ENCODE data around the gene USP13. TPM values are rescaled to one million over a fixed set of nuclear protein-coding genes. Genes with fewer than 3 reads are reported as not detected.

Gene USP13
- total and polyA plus RNA-seq, 2 of the 13 experiments (the other 11 are each of a cell fraction or from before 2014, with no cell fraction given): 15.9 to 36.7 TPM

- H3K36me3 ChIP-seq (replicated peaks in 1 of 2; ENCODE audit: control insufficient read depth in 1 of 2, insufficient read depth in 2 of 2, low read length in 2 of 2): no peaks in the 10 kb centered on the region
- in situ Hi-C loops (cut with HindIII; ENCODE audit: extremely low pct_ligation_motif_present, low pct_unique_long_range_greater_than_20kb) (loop anchor here (25.0 kb wide), 1 partner anchor 778 kb away; no protein-coding TSS in a partner anchor), intact Hi-C loops (cut with micrococcal nuclease; ENCODE audit: unreplicated experiment) (no loop called here)
- H3K4me1 ChIP-seq (ENCODE audit: insufficient read depth, low read length): peaks cover 19% of the 10 kb centered on the region
- DNase-seq (ENCODE audit: low spot score) (no peak), ATAC-seq (no peak), FAIRE-seq (no peak)
- 0 out of 5 replicates have a peak, but pooled peaks cover 0 to 3% of the 10 kb centered on the region in 2 experiments for H3K27me3 ChIP-seq (ENCODE audit: control insufficient read depth in 1 of 2, insufficient read depth in 2 of 2, low read length in 2 of 2)
- H3K27ac ChIP-seq (ENCODE audit: extremely low read length, insufficient read depth, low read length): no peak overlapping the region
- TF ChIP-seq FOXJ3 (CRISPR knock-in tag; IDR thresholded peaks at IDR 0.05; ENCODE audit: borderline replicate concordance) (no peak), KDM6A (CRISPR knock-in tag; IDR thresholded peaks at IDR 0.05; ENCODE audit: low read depth) (no peak), MAFK (conservative IDR thresholded peaks at IDR 0.05 in 1 of 2, IDR thresholded peaks at IDR 0.05 in 1 of 2; ENCODE audit: low read length in 2 of 2) (peak; percentile 55 to 73; a peak in 2 of 4 replicates), ZNF318 (CRISPR knock-in tag; IDR thresholded peaks at IDR 0.05) (no peak), MAFF (IDR thresholded peaks at IDR 0.05; ENCODE audit: low read depth, low read length) (peak; percentile 55; the same call in 1 of the 2 replicates)
- TF ChIP-seq, protein P1, sequence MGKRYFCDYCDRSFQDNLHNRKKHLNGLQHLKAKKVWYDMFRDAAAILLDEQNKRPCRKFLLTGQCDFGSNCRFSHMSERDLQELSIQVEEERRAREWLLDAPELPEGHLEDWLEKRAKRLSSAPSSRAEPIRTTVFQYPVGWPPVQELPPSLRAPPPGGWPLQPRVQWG (CRISPR knock-in tag; IDR thresholded peaks at IDR 0.05; ENCODE audit: borderline replicate concordance, low read depth): no peak
- H3K9me3 ChIP-seq (ENCODE audit: low read length): no peaks in the 10 kb centered on the region
- no peaks in the 10 kb centered on the region for H3K79me2 ChIP-seq (ENCODE audit: insufficient read depth, low read length)
- H3K4me3 ChIP-seq (replicated peaks in 1 of 3; ENCODE audit: insufficient read depth in 1 of 3, low read depth in 2 of 3, low read length in 3 of 3): no peak overlapping the region
- no peak overlapping the region for H2AFZ ChIP-seq (ENCODE audit: low read length)
- BruUV-seq (replicated peaks): no TSS peak
- CTCF ChIA-PET (ENCODE audit: low intra/inter-chr PET ratio, low total read pairs): no interaction called here
- POLR2A ChIA-PET: no interaction called here
- no peak overlapping the region for H3K9ac ChIP-seq (ENCODE audit: insufficient read depth, low read depth, low read length)
- no peak overlapping the region for H3K4me2 ChIP-seq (ENCODE audit: low read depth, low read length)
- H4K20me1 ChIP-seq (ENCODE audit: insufficient read depth, low read length): no peaks in the 10 kb centered on the region
Observed at GRCh38 chr3:179809639-179810038, 156.8 kb downstream of the USP13 start.

All from HepG2 (cell line).